HCT116 (cell line): Measurements from ENCODE around the gene KRTAP4-8. TPM values are rescaled to one million over a fixed set of nuclear protein-coding genes. Genes with fewer than 3 reads are reported as not detected.
A peak's percentile ranks its signal among the peaks of the same experiment; 100 is the strongest.
"Not testable (repeated sequence)": the region's sequence is repeated elsewhere in the genome, so short reads cannot be mapped to it uniquely, and the experiment has no call there.

ENCODE experiments used
- ATAC-seq: fragments of 200-7000 bp; cut with Tn5 transposase; 2 replicates; pipeline ENCODE4 v1.9.1; 2020; ENCODE audit warnings: mild to moderate bottlenecking, moderate library complexity
- BruUV-seq: library from RNA; stranded (reverse); fragments of 400-500 nt; replicated peaks from 2 replicates; lab custom pipeline; 2021; lab: Mats Ljungman, UMichigan
- CTCF ChIA-PET: fragments of 300-600 bp; sonication (Branson Sonifier 250); formaldehyde crosslinking; loops from one replicate; lab custom pipeline; 2021; ENCODE audit warnings: antibody characterized with exemption; lab: Charles Lee
- POLR2A ChIA-PET: fragments of 300-600, 350-600 bp; sonication (Branson Sonifier 250); formaldehyde crosslinking; loops from one replicate; lab custom pipeline; 2021; ENCODE audit warnings: antibody characterized with exemption; lab: Charles Lee
- RAD21 ChIA-PET, 2 experiments: fragments of 300-600 bp; sonication (Branson Sonifier 250); formaldehyde crosslinking; loops; one replicate each; lab custom pipeline; 2023; ENCODE audit warnings: low total read pairs in 2 of 2; ENCODE audit not compliant: uncharacterized antibody in 2 of 2, unreplicated experiment in 2 of 2, low non-redundant PET in 1 of 2; lab: Charles Lee
- DNase-seq: peaks from one replicate; pipeline ENCODE4 v3.0.0-alpha.2; 2010; ENCODE audit warnings: low read depth, low spot score
- H2AFZ ChIP-seq: fragments of 200-600 bp; shearing (Covaris generic), sonication (generic); 2 replicates; pipeline ENCODE4 v1.6.1; 2017; ENCODE audit warnings: low read depth, mixed run types, mixed read lengths, antibody characterized with exemption, low read length; ENCODE audit not compliant: poor library complexity, severe bottlenecking
- H3K27ac ChIP-seq: 2 replicates; pipeline ENCODE4 v1.5.1; 2012; ENCODE audit warnings: low read depth, low read length
- H3K27me3 ChIP-seq: fragments of 200-600 bp; sonication (generic); 2 replicates; pipeline ENCODE4 v1.6.1; 2016; ENCODE audit warnings: mixed run types, low read length, mixed read lengths; ENCODE audit not compliant: insufficient read depth
- H3K36me3 ChIP-seq, 2 experiments: fragments of 200-500 bp in 1 of 2; fragments of 200-600 bp in 1 of 2; sonication (Bioruptor generic) in 1 of 2; sonication (generic) in 1 of 2; 2 replicates each; pipeline versions ENCODE4 v1.5.1 to v1.6.1; 2014 to 2016; ENCODE audit warnings: low read length in 2 of 2, inconsistent platforms in 1 of 2, mixed read lengths in 1 of 2, mixed run types in 1 of 2; ENCODE audit not compliant: insufficient read depth in 2 of 2, control insufficient read depth in 1 of 2
- H3K4me1 ChIP-seq, 2 experiments: fragments of 200-600 bp in 1 of 2; sonication (generic) in 1 of 2; 2 replicates each; pipeline versions ENCODE4 v1.5.1 to v1.6.1; 2012 to 2017; ENCODE audit warnings: low read length in 2 of 2, inconsistent platforms in 1 of 2, mild to moderate bottlenecking in 1 of 2, mixed read lengths in 1 of 2, mixed run types in 1 of 2, moderate library complexity in 1 of 2; ENCODE audit not compliant: insufficient read depth in 2 of 2, control insufficient read depth in 1 of 2
- H3K4me2 ChIP-seq: fragments of 200-600 bp; sonication (generic); 2 replicates; pipeline ENCODE4 v1.6.1; 2017; ENCODE audit warnings: mixed run types, low read length, mixed read lengths
- H3K4me3 ChIP-seq, 2 experiments: fragments of 200-600 bp in 1 of 2; sonication (generic) in 1 of 2; replicated peaks in 1 of 2; 2 replicates each; pipeline ENCODE4 v1.5.1; 2011 to 2016; ENCODE audit warnings: low read length in 2 of 2, control low read depth in 1 of 2, low read depth in 1 of 2, mild to moderate bottlenecking in 1 of 2, mixed read lengths in 1 of 2, mixed run types in 1 of 2
- H3K79me2 ChIP-seq: fragments of 200-600 bp; sonication (generic); 2 replicates; pipeline ENCODE4 v1.6.1; 2017; ENCODE audit warnings: mild to moderate bottlenecking, mixed run types, low read length, moderate library complexity, mixed read lengths; ENCODE audit not compliant: insufficient read depth
- H3K9ac ChIP-seq: fragments of 200-600 bp; sonication (generic); 2 replicates; pipeline ENCODE4 v1.6.1; 2016; ENCODE audit warnings: low read length, mixed read lengths
- H3K9me2 ChIP-seq: fragments of 200-600 bp; sonication (generic), shearing (Covaris generic); 2 replicates; pipeline ENCODE4 v1.6.1; 2017; ENCODE audit warnings: mixed run types, mild to moderate bottlenecking, moderate library complexity; ENCODE audit not compliant: insufficient read depth
- H3K9me3 ChIP-seq, 2 experiments: fragments of 200-500 bp in 1 of 2; fragments of 200-600 bp in 1 of 2; sonication (Bioruptor generic) in 1 of 2; sonication (generic) in 1 of 2; 2 replicates each; pipeline ENCODE4 v1.6.1; 2014 to 2017; ENCODE audit warnings: low read length in 2 of 2, mixed read lengths in 2 of 2, inconsistent platforms in 1 of 2, low read depth in 1 of 2, mild to moderate bottlenecking in 1 of 2, mixed run types in 1 of 2, moderate library complexity in 1 of 2; ENCODE audit not compliant: control insufficient read depth in 1 of 2, insufficient read depth in 1 of 2
- H4K20me1 ChIP-seq: fragments of 200-600 bp; sonication (generic), shearing (Covaris generic); 2 replicates; pipeline ENCODE4 v1.6.1; 2017; ENCODE audit warnings: mixed run types, mild to moderate bottlenecking, moderate library complexity; ENCODE audit not compliant: insufficient read depth
- CBX3 ChIP-seq: IDR thresholded peaks from 2 replicates; pipeline ENCODE4 v1.6.1; 2012; ENCODE audit warnings: low read depth
- CEBPB ChIP-seq: IDR thresholded peaks from 2 replicates; pipeline ENCODE4 v1.6.1; 2012; ENCODE audit warnings: low read depth
- POLR2AphosphoS5 ChIP-seq: IDR thresholded peaks from 2 replicates; pipeline ENCODE4 v1.6.1; 2011; ENCODE audit warnings: mild to moderate bottlenecking, low read depth, low read length, moderate library complexity
- YY1 ChIP-seq: IDR thresholded peaks from 2 replicates; pipeline ENCODE4 v1.6.1; 2011; ENCODE audit warnings: low read length, low read depth, moderate library complexity, mild to moderate bottlenecking; ENCODE audit not compliant: insufficient replicate concordance; ENCODE audit errors: extremely low read depth
- intact Hi-C: fragments of 100-400 bp; cut with micrococcal nuclease; formaldehyde crosslinking; loops from 2 replicates; pipeline ENCODE4 v1.10.0; 2022
- total RNA-seq: library from RNA; stranded (reverse); gene quantifications from one replicate; pipeline ENCODE4 v1.2.1, GENCODE V29; 2021; ENCODE audit not compliant: unreplicated experiment
- TF ChIP-seq, protein P1 (sequence below): IDR thresholded peaks from 2 replicates; pipeline ENCODE4 v1.6.1; 2012; ENCODE audit warnings: low read depth

The KRTAP4-8 gene
- total RNA-seq, 1 experiment from 2014 or later = not detected

DNA sequence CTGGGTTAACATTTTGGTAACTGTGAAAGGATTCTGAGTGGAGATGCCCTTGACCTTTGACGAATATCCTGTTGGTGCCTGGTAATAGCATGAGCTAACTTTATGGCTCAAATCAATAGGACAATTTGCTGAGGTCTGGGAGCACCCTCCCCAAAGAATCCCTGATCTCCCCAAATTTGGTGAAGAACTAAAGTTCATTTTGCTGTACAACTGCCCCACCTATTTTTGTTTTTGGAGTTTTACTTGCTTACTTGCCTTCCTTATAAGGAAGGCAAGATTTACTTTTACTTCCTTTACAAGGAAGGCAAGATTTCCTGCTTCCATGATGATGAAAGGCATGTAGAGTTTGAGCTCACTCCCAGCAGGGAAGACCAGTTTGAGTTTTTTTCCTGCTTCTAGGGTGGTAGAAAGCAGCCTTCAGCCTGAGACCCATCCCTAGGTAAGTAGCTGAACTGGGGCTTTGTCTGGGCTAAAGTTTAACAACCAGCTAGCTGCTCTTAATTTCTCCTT, 10.1 kb upstream of the KRTAP4-8 start:
- H3K4me1 ChIP-seq = peaks cover 13 to 36% of the 10 kb centered on the region in 2 experiments
- CTCF ChIA-PET = no interaction called here
- H3K4me3 ChIP-seq = no peak overlapping the region
- ATAC-seq = no peak
- RAD21 ChIA-PET = no interaction called here
- no TSS peak for BruUV-seq
- TF ChIP-seq CBX3 (no peak), CEBPB (no peak), POLR2AphosphoS5 (no peak), YY1 (no peak)
- H3K27ac ChIP-seq = no peak overlapping the region
- H3K9me2 ChIP-seq = no peaks in the 10 kb centered on the region
- no peak overlapping the region for H3K9ac ChIP-seq
- peaks cover 4 to 21% of the 10 kb centered on the region in 2 experiments; a peak in 3 of 4 replicates for H3K9me3 ChIP-seq
- POLR2A ChIA-PET = no interaction called here
- H3K79me2 ChIP-seq = no peaks in the 10 kb centered on the region
- peak overlapping the region; percentile 22 for H2AFZ ChIP-seq
- no peak overlapping the region for H3K4me2 ChIP-seq
- DNase-seq = no peak
- H3K36me3 ChIP-seq = peaks cover 0 to 23% of the 10 kb centered on the region in 2 experiments; a peak in 2 of 4 replicates
- H4K20me1 ChIP-seq = no peaks in the 10 kb centered on the region
- no peaks in the 10 kb centered on the region for H3K27me3 ChIP-seq
- intact Hi-C loops = no loop called here

DNA sequence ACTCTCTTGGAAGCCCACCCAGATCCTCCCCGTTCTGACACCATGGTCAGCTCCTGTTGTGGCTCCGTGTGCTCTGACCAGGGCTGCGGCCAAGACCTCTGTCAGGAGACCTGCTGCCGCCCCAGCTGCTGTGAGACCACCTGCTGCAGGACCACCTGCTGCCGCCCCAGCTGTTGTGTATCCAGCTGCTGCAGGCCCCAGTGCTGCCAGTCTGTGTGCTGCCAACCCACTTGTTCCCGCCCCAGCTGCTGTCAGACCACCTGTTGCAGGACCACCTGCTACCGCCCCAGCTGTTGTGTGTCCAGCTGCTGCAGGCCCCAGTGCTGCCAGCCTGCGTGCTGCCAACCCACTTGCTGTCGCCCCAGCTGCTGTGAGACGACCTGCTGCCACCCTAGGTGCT, 7.4 kb upstream of the KRTAP4-8 start, which contains the start of gene KRTAP4-9:
Gene KRTAP4-9 (plus strand): TSS at position 43 of the 400 bp plus-strand sequence. CDS start 0 bp downstream, at position 43.
- Histone ChIP-seq H3K4me3 (peak within 1 kb of the TSS; percentile 28 to 44), H3K9ac (peak within 1 kb of the TSS; percentile 50), H3K4me1 (peaks cover 13 to 47% of the 10 kb centered on the region in 2 experiments), H3K27ac (peak within 1 kb of the TSS; percentile 75), H3K36me3 (peaks cover 0 to 16% of the 10 kb centered on the region in 2 experiments; a peak in 2 of 4 replicates), H3K4me2 (peak within 1 kb of the TSS; percentile 59)
- RAD21 ChIA-PET, CTCF ChIA-PET, POLR2A ChIA-PET, H3K27me3 ChIP-seq, ATAC-seq, BruUV-seq, DNase-seq, H4K20me1 ChIP-seq, H2AFZ ChIP-seq, H3K9me2 ChIP-seq, intact Hi-C loops, H3K79me2 ChIP-seq, H3K9me3 ChIP-seq: not testable (repeated sequence)
- TF ChIP-seq, protein P1, sequence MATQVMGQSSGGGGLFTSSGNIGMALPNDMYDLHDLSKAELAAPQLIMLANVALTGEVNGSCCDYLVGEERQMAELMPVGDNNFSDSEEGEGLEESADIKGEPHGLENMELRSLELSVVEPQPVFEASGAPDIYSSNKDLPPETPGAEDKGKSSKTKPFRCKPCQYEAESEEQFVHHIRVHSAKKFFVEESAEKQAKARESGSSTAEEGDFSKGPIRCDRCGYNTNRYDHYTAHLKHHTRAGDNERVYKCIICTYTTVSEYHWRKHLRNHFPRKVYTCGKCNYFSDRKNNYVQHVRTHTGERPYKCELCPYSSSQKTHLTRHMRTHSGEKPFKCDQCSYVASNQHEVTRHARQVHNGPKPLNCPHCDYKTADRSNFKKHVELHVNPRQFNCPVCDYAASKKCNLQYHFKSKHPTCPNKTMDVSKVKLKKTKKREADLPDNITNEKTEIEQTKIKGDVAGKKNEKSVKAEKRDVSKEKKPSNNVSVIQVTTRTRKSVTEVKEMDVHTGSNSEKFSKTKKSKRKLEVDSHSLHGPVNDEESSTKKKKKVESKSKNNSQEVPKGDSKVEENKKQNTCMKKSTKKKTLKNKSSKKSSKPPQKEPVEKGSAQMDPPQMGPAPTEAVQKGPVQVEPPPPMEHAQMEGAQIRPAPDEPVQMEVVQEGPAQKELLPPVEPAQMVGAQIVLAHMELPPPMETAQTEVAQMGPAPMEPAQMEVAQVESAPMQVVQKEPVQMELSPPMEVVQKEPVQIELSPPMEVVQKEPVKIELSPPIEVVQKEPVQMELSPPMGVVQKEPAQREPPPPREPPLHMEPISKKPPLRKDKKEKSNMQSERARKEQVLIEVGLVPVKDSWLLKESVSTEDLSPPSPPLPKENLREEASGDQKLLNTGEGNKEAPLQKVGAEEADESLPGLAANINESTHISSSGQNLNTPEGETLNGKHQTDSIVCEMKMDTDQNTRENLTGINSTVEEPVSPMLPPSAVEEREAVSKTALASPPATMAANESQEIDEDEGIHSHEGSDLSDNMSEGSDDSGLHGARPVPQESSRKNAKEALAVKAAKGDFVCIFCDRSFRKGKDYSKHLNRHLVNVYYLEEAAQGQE = 0 out of 2 replicates have a peak, but pooled peaks have one; percentile 3
